Thyroid gland (tissue), 4 donors: ENCODE measurements around the gene WNT9A.

Experiments
- POLR2A ChIP-seq, 2 donors: fragments of 450-650 bp; IDR thresholded peaks; one replicate each; pipeline ENCODE4 v1.6.1; 2017; ENCODE audit warnings: antibody characterized with exemption in 2 of 2, mild to moderate bottlenecking in 2 of 2, moderate library complexity in 1 of 2
- TF ChIP-seq, protein P1 (sequence below), 6 experiments: fragments of 200-600 bp in 3 of 6; fragments of 450-650 bp in 3 of 6; sonication (generic) in 3 of 6; IDR thresholded peaks; one replicate each; pipeline ENCODE4 v1.5.1; 2016 to 2019; ENCODE audit warnings: antibody characterized with exemption in 6 of 6, mild to moderate bottlenecking in 2 of 6, inconsistent platforms in 1 of 6, moderate library complexity in 1 of 6

DNA sequence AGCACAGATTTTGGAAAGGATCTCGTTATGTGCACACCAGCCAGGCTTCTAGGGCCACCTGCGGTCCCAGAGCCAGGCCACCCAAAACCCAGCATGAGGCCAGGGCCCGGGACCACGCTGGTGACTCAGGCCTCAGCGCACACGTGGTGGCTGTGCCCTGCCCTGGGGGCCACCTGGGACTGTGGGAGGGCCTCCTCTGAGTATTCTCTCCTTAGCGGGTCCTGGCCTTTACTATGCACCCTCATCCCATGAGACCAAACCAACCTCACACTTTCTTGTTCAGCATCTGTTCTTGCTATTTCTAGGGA, 9.9 kb downstream of the WNT9A start:
- TF ChIP-seq, protein P1, sequence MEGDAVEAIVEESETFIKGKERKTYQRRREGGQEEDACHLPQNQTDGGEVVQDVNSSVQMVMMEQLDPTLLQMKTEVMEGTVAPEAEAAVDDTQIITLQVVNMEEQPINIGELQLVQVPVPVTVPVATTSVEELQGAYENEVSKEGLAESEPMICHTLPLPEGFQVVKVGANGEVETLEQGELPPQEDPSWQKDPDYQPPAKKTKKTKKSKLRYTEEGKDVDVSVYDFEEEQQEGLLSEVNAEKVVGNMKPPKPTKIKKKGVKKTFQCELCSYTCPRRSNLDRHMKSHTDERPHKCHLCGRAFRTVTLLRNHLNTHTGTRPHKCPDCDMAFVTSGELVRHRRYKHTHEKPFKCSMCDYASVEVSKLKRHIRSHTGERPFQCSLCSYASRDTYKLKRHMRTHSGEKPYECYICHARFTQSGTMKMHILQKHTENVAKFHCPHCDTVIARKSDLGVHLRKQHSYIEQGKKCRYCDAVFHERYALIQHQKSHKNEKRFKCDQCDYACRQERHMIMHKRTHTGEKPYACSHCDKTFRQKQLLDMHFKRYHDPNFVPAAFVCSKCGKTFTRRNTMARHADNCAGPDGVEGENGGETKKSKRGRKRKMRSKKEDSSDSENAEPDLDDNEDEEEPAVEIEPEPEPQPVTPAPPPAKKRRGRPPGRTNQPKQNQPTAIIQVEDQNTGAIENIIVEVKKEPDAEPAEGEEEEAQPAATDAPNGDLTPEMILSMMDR (IDR thresholded peaks at IDR 0.05), result no peak
- TF ChIP-seq POLR2A (IDR thresholded peaks at IDR 0.05), result no peak
